Osteoblast (primary cell): ENCODE data around the gene JPT2. TPM values are rescaled to one million over a fixed set of nuclear protein-coding genes. Genes with fewer than 3 reads are reported as not detected.

ENCODE experiments used
- DNase-seq: peaks from one replicate; pipeline ENCODE4 v3.0.0; 2011; ENCODE audit warnings: low spot score, mixed read lengths; ENCODE audit not compliant: insufficient read length; ENCODE audit errors: missing footprints
- H2AFZ ChIP-seq: 2 replicates; pipeline ENCODE4 v1.6.0; 2011; ENCODE audit warnings: mild to moderate bottlenecking, low read length
- H3K27ac ChIP-seq: 2 replicates; pipeline ENCODE4 v1.5.1; 2011; ENCODE audit warnings: mild to moderate bottlenecking, low read depth, low read length, moderate library complexity
- H3K27me3 ChIP-seq: 2 replicates; pipeline ENCODE4 v1.6.0; 2012; ENCODE audit warnings: mild to moderate bottlenecking, control low read depth, inconsistent platforms, low read length, moderate library complexity; ENCODE audit not compliant: insufficient read depth
- H3K36me3 ChIP-seq: 2 replicates; pipeline ENCODE4 v1.5.1; 2011; ENCODE audit warnings: mild to moderate bottlenecking, low read length, control low read depth, moderate library complexity; ENCODE audit not compliant: insufficient read depth
- H3K4me1 ChIP-seq: 2 replicates; pipeline ENCODE4 v1.5.1; 2011; ENCODE audit warnings: mild to moderate bottlenecking, low read length, control low read depth, moderate library complexity; ENCODE audit not compliant: insufficient read depth
- H3K4me2 ChIP-seq: 2 replicates; pipeline ENCODE4 v1.6.0; 2011; ENCODE audit warnings: mild to moderate bottlenecking, low read length; ENCODE audit not compliant: insufficient read depth
- H3K4me3 ChIP-seq: fragments of 200-600 bp; sonication (generic); 3 replicates; pipeline ENCODE4 v1.5.1; 2012; ENCODE audit warnings: mild to moderate bottlenecking, low read length, inconsistent platforms; ENCODE audit not compliant: insufficient read depth
- H3K79me2 ChIP-seq: 2 replicates; pipeline ENCODE4 v1.6.0; 2012; ENCODE audit warnings: mild to moderate bottlenecking, low read length, control low read depth, inconsistent platforms; ENCODE audit not compliant: insufficient read depth
- H3K9me3 ChIP-seq: 2 replicates; pipeline ENCODE4 v1.5.1; 2011; ENCODE audit warnings: low read depth, low read length, control low read depth
- H4K20me1 ChIP-seq: 2 replicates; pipeline ENCODE4 v1.6.0; 2012; ENCODE audit warnings: mild to moderate bottlenecking, low read length, control low read depth; ENCODE audit not compliant: insufficient read depth
- CTCF ChIP-seq: IDR thresholded peaks from 2 replicates; pipeline ENCODE4 v1.5.1; 2011; ENCODE audit warnings: mild to moderate bottlenecking, low read depth, low read length, moderate library complexity; ENCODE audit errors: extremely low read depth
- total RNA-seq: library from RNA; depleted of rRNA; stranded (reverse); fragments of >200 nt; gene quantifications from 2 replicates; pipeline ENCODE4 v1.2.3, GENCODE V29; 2012

The JPT2 gene
- 22.8 and 26.2 TPM in 2 replicates for total RNA-seq

DNA sequence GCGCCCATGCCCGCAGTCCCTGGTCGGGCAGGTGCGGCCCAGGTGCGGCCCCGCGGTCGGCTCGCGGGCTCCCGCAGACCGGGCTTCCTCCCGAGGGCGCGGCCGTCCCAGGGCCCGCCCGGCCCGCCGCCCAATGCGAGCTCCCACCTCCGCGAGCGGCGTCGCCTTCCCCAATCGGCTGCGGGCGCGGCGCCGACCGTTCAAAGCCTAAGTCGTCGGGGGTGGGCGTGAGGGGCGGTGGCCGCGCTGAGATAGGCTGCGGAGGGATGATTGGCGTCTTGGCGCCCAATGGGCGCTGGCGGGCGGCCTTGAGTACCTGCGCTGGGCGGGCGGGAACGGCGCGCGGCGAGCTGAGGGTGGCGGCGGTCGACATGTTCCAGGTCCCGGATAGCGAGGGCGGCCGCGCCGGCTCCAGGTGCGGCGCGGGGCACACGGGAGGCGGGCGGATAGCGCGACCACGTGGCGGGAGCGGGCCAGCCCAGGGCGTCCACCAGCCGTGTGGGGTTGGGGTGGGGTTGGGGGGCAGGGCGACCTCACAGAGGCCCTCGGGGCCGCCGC is at the start of gene JPT2:
JPT2 (plus strand) TSS at position 338 of the 558 bp plus-strand sequence; CDS start at position 372, 34 bp downstream.
- H3K4me3 ChIP-seq: peak within 1 kb of the TSS; percentile 79
- H3K79me2 ChIP-seq: peaks cover 45% of the 10 kb centered on the region
- DNase-seq: peak; percentile 100
- H3K27ac ChIP-seq: peak within 1 kb of the TSS; percentile 65
- H3K4me2 ChIP-seq: peak within 1 kb of the TSS; percentile 82
- TF ChIP-seq CTCF: no peak
- H3K9me3 ChIP-seq: no peaks in the 10 kb centered on the region
- peaks cover 12% of the 10 kb centered on the region for H4K20me1 ChIP-seq
- H3K36me3 ChIP-seq: peaks cover 15% of the 10 kb centered on the region
- H3K4me1 ChIP-seq: peaks cover 13% of the 10 kb centered on the region
- no peaks in the 10 kb centered on the region for H3K27me3 ChIP-seq
- peak within 1 kb of the TSS; percentile 32 for H2AFZ ChIP-seq

DNA sequence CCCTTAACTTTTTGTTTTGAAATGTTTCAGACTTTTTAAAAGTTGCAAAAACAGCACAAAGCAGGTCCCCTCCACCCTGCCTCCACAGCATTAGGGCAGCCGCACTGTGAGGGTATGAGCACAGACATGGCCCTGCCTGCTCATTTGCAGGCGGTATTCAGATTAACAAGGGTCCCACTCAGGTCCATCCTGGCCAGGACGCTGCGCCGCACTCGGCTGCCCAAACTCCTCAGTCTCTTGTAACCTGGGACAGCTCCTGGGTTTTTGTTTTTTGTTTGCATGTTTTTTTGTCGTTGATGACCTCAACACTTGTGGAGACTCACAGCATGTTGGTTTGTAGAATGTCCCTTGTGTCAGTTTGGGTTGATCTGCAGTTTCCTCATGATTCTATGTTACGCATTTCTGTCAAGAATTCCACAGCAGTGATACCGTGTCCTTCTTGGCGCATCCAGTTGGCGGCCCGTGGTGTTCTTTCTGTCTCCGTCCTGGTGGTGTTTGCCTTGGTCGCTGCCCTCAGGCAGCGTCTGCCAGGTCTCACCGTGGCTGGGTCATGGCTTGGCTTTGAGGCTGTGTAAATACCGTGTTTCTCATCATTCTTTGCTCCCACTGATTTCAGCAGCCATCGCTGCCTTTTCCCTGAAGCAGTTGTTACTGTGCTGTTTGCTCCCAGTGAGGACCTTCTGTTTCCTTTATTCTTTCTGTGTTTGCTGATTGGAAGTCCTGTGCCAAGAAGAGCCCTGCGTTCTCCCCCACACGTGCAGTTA is 47.4 kb upstream of the JPT2 start:
- no peak overlapping the region for H3K4me2 ChIP-seq
- H3K79me2 ChIP-seq: peaks cover 97% of the 10 kb centered on the region
- H3K9me3 ChIP-seq: no peaks in the 10 kb centered on the region
- H3K4me3 ChIP-seq: no peak overlapping the region
- H2AFZ ChIP-seq: no peak overlapping the region
- DNase-seq: no peak
- no peak for TF ChIP-seq CTCF
- peaks cover 62% of the 10 kb centered on the region for H4K20me1 ChIP-seq
- no peaks in the 10 kb centered on the region for H3K27me3 ChIP-seq
- H3K27ac ChIP-seq: no peak overlapping the region
- H3K36me3 ChIP-seq: peaks cover 60% of the 10 kb centered on the region
- H3K4me1 ChIP-seq: no peaks in the 10 kb centered on the region

DNA sequence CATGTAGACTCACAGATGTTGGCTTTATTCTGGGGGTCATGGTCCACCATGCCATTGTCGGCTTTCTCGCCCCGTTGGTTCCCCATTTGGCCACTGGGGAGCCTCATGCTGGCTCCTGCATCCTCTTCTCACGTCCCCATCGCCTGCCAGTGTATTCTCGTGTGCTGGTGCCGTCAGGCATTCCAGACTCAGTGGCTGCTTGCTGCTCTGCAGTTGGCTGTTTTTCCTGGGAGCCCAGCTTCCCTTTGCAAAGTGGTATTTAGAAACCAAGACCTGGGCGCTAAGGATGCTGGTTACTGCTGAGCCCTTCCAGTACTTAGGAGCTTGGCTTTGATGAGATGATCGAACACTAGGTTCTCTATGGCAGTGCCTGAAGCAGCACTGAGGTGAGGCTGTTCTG is 46.8 kb upstream of the JPT2 start:
- peaks cover 59% of the 10 kb centered on the region for H3K36me3 ChIP-seq
- TF ChIP-seq CTCF: no peak
- peaks cover 65% of the 10 kb centered on the region for H4K20me1 ChIP-seq
- H3K79me2 ChIP-seq: peaks cover 94% of the 10 kb centered on the region
- DNase-seq: peak; percentile 38
- no peak overlapping the region for H3K4me3 ChIP-seq
- H2AFZ ChIP-seq: no peak overlapping the region
- H3K4me1 ChIP-seq: no peaks in the 10 kb centered on the region
- no peaks in the 10 kb centered on the region for H3K27me3 ChIP-seq
- H3K4me2 ChIP-seq: no peak overlapping the region
- H3K27ac ChIP-seq: no peak overlapping the region
- H3K9me3 ChIP-seq: no peaks in the 10 kb centered on the region

- peaks cover 90% of the 10 kb centered on the region for H3K79me2 ChIP-seq
- H3K9me3 ChIP-seq: no peaks in the 10 kb centered on the region
- peak; percentile 52 for DNase-seq
- no peak overlapping the region for H2AFZ ChIP-seq
- peaks cover 57% of the 10 kb centered on the region for H4K20me1 ChIP-seq
- H3K27me3 ChIP-seq: no peaks in the 10 kb centered on the region
- peaks cover 52% of the 10 kb centered on the region for H3K36me3 ChIP-seq
- H3K27ac ChIP-seq: no peak overlapping the region
- no peak overlapping the region for H3K4me2 ChIP-seq
- H3K4me1 ChIP-seq: no peaks in the 10 kb centered on the region
- no peak overlapping the region for H3K4me3 ChIP-seq
- TF ChIP-seq CTCF: no peak
These were observed 46.0 kb upstream of the JPT2 start for GRCh38 chr16:1631931-1632637.
